ENCODE measurements around the gene BICRA. TPM values are rescaled to one million over a fixed set of nuclear protein-coding genes. Genes with fewer than 3 reads are reported as not detected.

The BICRA gene
- total RNA-seq, 1 donor from 2014 or later = 15.6 TPM

- peaks cover 3% of the 10 kb centered on the region for H3K27me3 Mint-ChIP-seq (ENCODE audit: insufficient read depth, low read depth)
- H3K9me3 Mint-ChIP-seq = no peaks in the 10 kb centered on the region
- no peak for DNase-seq (ENCODE audit: low spot score)
- H3K4me1 ChIP-seq = no peaks in the 10 kb centered on the region
- no peak overlapping the region for H3K4me2 ChIP-seq
- no peaks in the 10 kb centered on the region for H3K36me3 ChIP-seq
- H3K79me2 ChIP-seq (ENCODE audit: low read depth) = no peaks in the 10 kb centered on the region
- H3K9me3 ChIP-seq (ENCODE audit: low read depth) = no peaks in the 10 kb centered on the region
- no peaks in the 10 kb centered on the region for H4K20me1 ChIP-seq (ENCODE audit: low read depth)
- no peaks in the 10 kb centered on the region for H3K27me3 ChIP-seq
- H3K36me3 Mint-ChIP-seq = no peaks in the 10 kb centered on the region
- peak overlapping the region; percentile 37 for H3K27ac Mint-ChIP-seq
- H3K9ac ChIP-seq = no peak overlapping the region
- no peak overlapping the region for H2AFZ ChIP-seq (replicated peaks)
- peaks cover 8% of the 10 kb centered on the region for H3K4me1 Mint-ChIP-seq
- no peak overlapping the region for H3K4me3 Mint-ChIP-seq
- H3F3A ChIP-seq (ENCODE audit: low read depth) = no peaks in the 10 kb centered on the region
- H3K27ac ChIP-seq = no peak overlapping the region
- TF ChIP-seq CTCF (IDR thresholded peaks at IDR 0.05) = no peak
- no peak for TF ChIP-seq EZH2 (IDR thresholded peaks at IDR 0.05)
- no peak for TF ChIP-seq EZH2phosphoT487 (IDR thresholded peaks at IDR 0.05)
- H3K4me3 ChIP-seq = no peak overlapping the region
These were observed 44.9 kb upstream of the BICRA start for GRCh38 chr19:47564081-47564480.

GRCh38 chr19:47569331-47569730 is 39.6 kb upstream of the BICRA start:
- Histone ChIP-seq H4K20me1 (ENCODE audit: low read depth) (no peaks in the 10 kb centered on the region), H3F3A (ENCODE audit: low read depth) (no peaks in the 10 kb centered on the region), H3K9ac (no peak overlapping the region), H3K36me3 (no peaks in the 10 kb centered on the region), H3K4me2 (no peak overlapping the region), H3K4me1 (no peaks in the 10 kb centered on the region), H3K27ac (no peak overlapping the region), H3K27me3 (no peaks in the 10 kb centered on the region), H3K9me3 (ENCODE audit: low read depth) (no peaks in the 10 kb centered on the region), H3K4me3 (no peak overlapping the region), H3K79me2 (ENCODE audit: low read depth) (no peaks in the 10 kb centered on the region), H2AFZ (replicated peaks) (no peak overlapping the region)
- H3K4me1 Mint-ChIP-seq = peaks cover 5% of the 10 kb centered on the region
- H3K9me3 Mint-ChIP-seq = no peaks in the 10 kb centered on the region
- H3K4me3 Mint-ChIP-seq = no peak overlapping the region
- H3K36me3 Mint-ChIP-seq = no peaks in the 10 kb centered on the region
- no peak for DNase-seq (ENCODE audit: low spot score)
- no peak overlapping the region for H3K27ac Mint-ChIP-seq
- peaks cover 5% of the 10 kb centered on the region for H3K27me3 Mint-ChIP-seq (ENCODE audit: insufficient read depth, low read depth)
- no peak for TF ChIP-seq CTCF (IDR thresholded peaks at IDR 0.05)
- no peak for TF ChIP-seq EZH2phosphoT487 (IDR thresholded peaks at IDR 0.05)

GRCh38 chr19:47572635-47573034 is 36.3 kb upstream of the BICRA start:
- no peak for DNase-seq (ENCODE audit: low spot score)
- Histone ChIP-seq H3K27ac (no peak overlapping the region), H3F3A (ENCODE audit: low read depth) (no peaks in the 10 kb centered on the region), H3K36me3 (no peaks in the 10 kb centered on the region), H3K4me2 (no peak overlapping the region), H2AFZ (replicated peaks) (no peak overlapping the region), H3K4me3 (no peak overlapping the region), H3K9me3 (ENCODE audit: low read depth) (no peaks in the 10 kb centered on the region), H3K4me1 (no peaks in the 10 kb centered on the region), H3K79me2 (ENCODE audit: low read depth) (no peaks in the 10 kb centered on the region), H3K9ac (no peak overlapping the region), H4K20me1 (ENCODE audit: low read depth) (no peaks in the 10 kb centered on the region), H3K27me3 (no peaks in the 10 kb centered on the region)
- peaks cover 4% of the 10 kb centered on the region for H3K4me1 Mint-ChIP-seq
- H3K36me3 Mint-ChIP-seq = no peaks in the 10 kb centered on the region
- H3K27ac Mint-ChIP-seq = no peak overlapping the region
- no peaks in the 10 kb centered on the region for H3K9me3 Mint-ChIP-seq
- peaks cover 5% of the 10 kb centered on the region for H3K27me3 Mint-ChIP-seq (ENCODE audit: insufficient read depth, low read depth)
- no peak overlapping the region for H3K4me3 Mint-ChIP-seq
- TF ChIP-seq EZH2phosphoT487 (IDR thresholded peaks at IDR 0.05) (no peak), CTCF (IDR thresholded peaks at IDR 0.05) (no peak), EZH2 (IDR thresholded peaks at IDR 0.05) (no peak)

Data from neural progenitor cell (in vitro differentiated cells).